ENCODE measurements around the gene MIA. TPM values are rescaled to one million over a fixed set of nuclear protein-coding genes. Genes with fewer than 3 reads are reported as not detected.
A peak's percentile ranks its signal among the peaks of the same experiment; 100 is the strongest.

The MIA gene
- total and polyA plus RNA-seq, 10 donors = 1.5 to 14.2 (median 5.7) TPM; not detected in 6

DNA sequence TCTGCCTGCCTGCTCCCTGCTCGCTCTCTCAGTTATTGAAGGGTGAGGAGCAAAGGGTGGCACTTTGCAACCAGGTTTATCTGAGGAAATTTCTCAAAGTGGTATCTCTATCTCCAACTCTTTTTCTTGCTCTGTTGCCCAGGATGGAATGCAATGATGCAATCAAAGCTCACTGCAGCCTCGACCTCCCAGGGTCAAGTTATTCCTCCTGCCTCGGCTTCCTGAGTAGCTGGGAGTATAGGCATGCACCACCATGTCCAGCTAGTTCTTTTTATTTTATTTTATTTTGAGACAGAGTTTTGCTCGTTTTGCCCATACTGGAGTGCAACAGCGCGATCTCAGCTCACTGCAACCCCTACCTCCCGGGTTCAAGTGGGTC is 29.9 kb upstream of the MIA start:
- Histone ChIP-seq H3K4me1 (peaks cover 4 to 51% (median 29%) of the 10 kb centered on the region in 6 donors), H3K36me3 (peaks cover 0 to 33% (median 7%) of the 10 kb centered on the region in 6 donors), H3K4me3 (no peak overlapping the region), H3K9me3 (no peaks in the 10 kb centered on the region), H3K27ac (peak overlapping the region in 7 of 8 donors; percentile 22 to 75 (median 67)), H3K27me3 (replicated peaks in 1 of 7) (no peaks in the 10 kb centered on the region)
- no peak for DNase-seq
- 70 to 81% (median 77%) methylated on average over 7 of the region's 7 CpGs for WGBS, 5 donors
- peak in 1 of 3 donors; percentile 41 for TF ChIP-seq POLR2AphosphoS5 (IDR thresholded peaks at IDR 0.05)
- TF ChIP-seq, protein P1, sequence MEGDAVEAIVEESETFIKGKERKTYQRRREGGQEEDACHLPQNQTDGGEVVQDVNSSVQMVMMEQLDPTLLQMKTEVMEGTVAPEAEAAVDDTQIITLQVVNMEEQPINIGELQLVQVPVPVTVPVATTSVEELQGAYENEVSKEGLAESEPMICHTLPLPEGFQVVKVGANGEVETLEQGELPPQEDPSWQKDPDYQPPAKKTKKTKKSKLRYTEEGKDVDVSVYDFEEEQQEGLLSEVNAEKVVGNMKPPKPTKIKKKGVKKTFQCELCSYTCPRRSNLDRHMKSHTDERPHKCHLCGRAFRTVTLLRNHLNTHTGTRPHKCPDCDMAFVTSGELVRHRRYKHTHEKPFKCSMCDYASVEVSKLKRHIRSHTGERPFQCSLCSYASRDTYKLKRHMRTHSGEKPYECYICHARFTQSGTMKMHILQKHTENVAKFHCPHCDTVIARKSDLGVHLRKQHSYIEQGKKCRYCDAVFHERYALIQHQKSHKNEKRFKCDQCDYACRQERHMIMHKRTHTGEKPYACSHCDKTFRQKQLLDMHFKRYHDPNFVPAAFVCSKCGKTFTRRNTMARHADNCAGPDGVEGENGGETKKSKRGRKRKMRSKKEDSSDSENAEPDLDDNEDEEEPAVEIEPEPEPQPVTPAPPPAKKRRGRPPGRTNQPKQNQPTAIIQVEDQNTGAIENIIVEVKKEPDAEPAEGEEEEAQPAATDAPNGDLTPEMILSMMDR (IDR thresholded peaks at IDR 0.05 in 8 of 11, conservative IDR thresholded peaks at IDR 0.05 in 3 of 11) = no peak
- intact Hi-C loops (cut with DNase I; ENCODE audit: low total_unique reads) = no loop called here

DNA sequence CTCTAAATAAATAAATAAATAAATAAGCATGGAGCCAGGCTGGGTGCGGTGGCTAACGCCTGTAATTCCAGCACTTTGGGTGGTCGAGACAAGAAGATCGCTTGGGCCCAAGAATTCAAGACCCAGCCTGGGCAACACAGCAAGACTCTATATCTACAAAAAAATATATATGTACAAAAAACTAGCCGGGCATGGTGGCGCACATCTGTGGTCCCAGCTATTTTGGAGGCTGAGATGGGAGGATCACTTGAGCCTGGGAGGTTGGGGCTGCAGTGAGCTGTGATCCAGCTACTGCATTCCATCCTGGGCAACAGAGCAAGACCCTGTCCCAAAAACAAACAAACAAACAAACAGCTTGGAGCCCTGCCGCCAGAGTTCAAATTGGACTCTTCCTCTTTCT is 27.8 kb upstream of the MIA start:
- TF ChIP-seq POLR2AphosphoS5 (IDR thresholded peaks at IDR 0.05) (no peak), POLR2A (IDR thresholded peaks at IDR 0.05) (no peak)
- TF ChIP-seq, protein P1 (IDR thresholded peaks at IDR 0.05 in 8 of 11, conservative IDR thresholded peaks at IDR 0.05 in 3 of 11) = no peak

DNA sequence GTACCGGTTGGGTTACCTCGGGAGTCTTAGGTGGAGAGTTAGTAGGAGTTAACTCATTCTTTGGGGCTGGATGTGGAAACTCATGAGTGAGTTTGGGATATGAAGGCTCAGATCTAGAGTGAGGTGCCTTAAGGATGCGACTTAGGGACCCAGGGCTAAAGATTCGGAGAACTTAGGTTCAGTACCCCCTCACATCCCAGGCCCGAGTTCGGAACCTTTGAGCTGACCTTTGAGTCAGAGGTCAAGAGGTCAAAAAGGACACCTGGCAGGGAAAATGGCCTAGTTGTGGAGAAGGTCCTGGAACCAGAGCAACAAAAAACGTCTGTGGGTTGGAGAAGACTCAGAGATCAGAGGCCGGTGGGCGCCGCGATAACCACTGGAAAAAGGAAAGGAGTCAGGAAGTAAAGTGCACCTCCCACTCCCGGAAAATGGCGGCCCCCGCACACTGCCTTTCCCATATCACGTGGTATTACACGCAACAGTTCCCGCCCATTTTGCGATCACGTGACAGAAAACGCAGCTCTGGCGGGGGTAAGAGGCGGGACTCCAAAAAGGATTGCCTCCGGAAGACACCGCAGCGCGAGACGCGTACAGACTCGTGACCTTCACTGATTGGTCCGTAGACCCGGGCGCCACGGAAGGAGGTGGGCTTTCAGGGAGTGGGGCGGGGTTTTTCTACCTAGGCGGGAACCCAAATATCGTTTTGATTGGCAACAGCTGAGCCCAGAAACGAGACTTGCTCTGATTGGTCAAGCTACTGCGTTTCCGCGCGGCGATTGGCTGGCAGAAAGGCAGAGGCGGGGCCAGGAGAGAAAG is 25.1 kb upstream of the MIA start, which contains the start of gene ACTMAP:
Gene ACTMAP, minus strand, starts transcription at position 420 of the 816 bp plus-strand sequence. CDS start 674 bp downstream, outside the sequence.
- DNase-seq = peak; percentile 99
- Histone ChIP-seq H3K4me3 (peak within 1 kb of the TSS; percentile 60 to 93 (median 74)), H3K27me3 (replicated peaks in 1 of 7) (no peaks in the 10 kb centered on the region), H3K27ac (peak within 1 kb of the TSS; percentile 93 to 97 (median 96)), H3K36me3 (peaks cover 0 to 14% (median 0%) of the 10 kb centered on the region in 6 donors), H3K9me3 (no peaks in the 10 kb centered on the region), H3K4me1 (peaks cover 32 to 77% (median 57%) of the 10 kb centered on the region in 6 donors)
- intact Hi-C loops (cut with DNase I; ENCODE audit: low total_unique reads) = loop anchor here (10.0 kb wide), 1 partner anchor 55 kb away; no protein-coding TSS in a partner anchor
- 1% methylated on average over 43 of the region's 43 CpGs for WGBS, 5 donors
- TF ChIP-seq POLR2AphosphoS5 (IDR thresholded peaks at IDR 0.05) (peak in 2 of 3 donors; percentile 81 to 93), POLR2A (IDR thresholded peaks at IDR 0.05) (peak in 2 of 3 donors; percentile 40 to 46)
- TF ChIP-seq, protein P1 (IDR thresholded peaks at IDR 0.05 in 8 of 11, conservative IDR thresholded peaks at IDR 0.05 in 3 of 11) = peak in 2 of 11 experiments; percentile 6 to 40

More for the DNA sequence above, 27.8 kb upstream of the MIA start:
- H3K9me3 ChIP-seq = no peaks in the 10 kb centered on the region
- no peak for DNase-seq
- peaks cover 8 to 63% (median 39%) of the 10 kb centered on the region in 6 donors for H3K4me1 ChIP-seq
- no peak overlapping the region for H3K4me3 ChIP-seq
- H3K27me3 ChIP-seq (replicated peaks in 1 of 7) = no peaks in the 10 kb centered on the region
- H3K27ac ChIP-seq = peak overlapping the region in 2 of 8 donors; percentile 95 to 96
- WGBS, 5 donors = 88 to 96% (median 91%) methylated on average over 7 of the region's 7 CpGs
- H3K36me3 ChIP-seq = peaks cover 0 to 12% (median 0%) of the 10 kb centered on the region in 6 donors
- intact Hi-C loops (cut with DNase I; ENCODE audit: low total_unique reads) = no loop called here
